Sciatic nerve (tissue), 2 donors: ENCODE measurements around the gene IQCK. TPM values are rescaled to one million over a fixed set of nuclear protein-coding genes. Genes with fewer than 3 reads are reported as not detected.

Experiments used
- ATAC-seq: fragments of 200-7000 bp; cut with Tn5 transposase; one replicate; pipeline ENCODE4 v1.9.1; 2020; ENCODE audit warnings: mild to moderate bottlenecking, moderate library complexity
- DNase-seq: peaks from one replicate; pipeline ENCODE4 v3.0.0-alpha.2; 2020; ENCODE audit warnings: low spot score
- intact Hi-C: fragments of 100-400 bp; cut with DNase I; formaldehyde crosslinking; loops from one replicate; pipeline ENCODE4 v1.14.2; 2022
- total RNA-seq: library from RNA; stranded (reverse); fragmentation: NEBNext Ultra II Directional; extraction: Animal tissue kit (Norgen Biotek cat#: 25700); gene quantifications from one replicate; pipeline ENCODE4 v1.2.1, GENCODE V29; 2021
- donor health status: DM: no; HTN: no; CAD: no.
- donor health status: DM: no; HTN: no; CAD: no.

IQCK gene
- total RNA-seq, 1 donor from 2014 or later: 24.5 TPM

DNA sequence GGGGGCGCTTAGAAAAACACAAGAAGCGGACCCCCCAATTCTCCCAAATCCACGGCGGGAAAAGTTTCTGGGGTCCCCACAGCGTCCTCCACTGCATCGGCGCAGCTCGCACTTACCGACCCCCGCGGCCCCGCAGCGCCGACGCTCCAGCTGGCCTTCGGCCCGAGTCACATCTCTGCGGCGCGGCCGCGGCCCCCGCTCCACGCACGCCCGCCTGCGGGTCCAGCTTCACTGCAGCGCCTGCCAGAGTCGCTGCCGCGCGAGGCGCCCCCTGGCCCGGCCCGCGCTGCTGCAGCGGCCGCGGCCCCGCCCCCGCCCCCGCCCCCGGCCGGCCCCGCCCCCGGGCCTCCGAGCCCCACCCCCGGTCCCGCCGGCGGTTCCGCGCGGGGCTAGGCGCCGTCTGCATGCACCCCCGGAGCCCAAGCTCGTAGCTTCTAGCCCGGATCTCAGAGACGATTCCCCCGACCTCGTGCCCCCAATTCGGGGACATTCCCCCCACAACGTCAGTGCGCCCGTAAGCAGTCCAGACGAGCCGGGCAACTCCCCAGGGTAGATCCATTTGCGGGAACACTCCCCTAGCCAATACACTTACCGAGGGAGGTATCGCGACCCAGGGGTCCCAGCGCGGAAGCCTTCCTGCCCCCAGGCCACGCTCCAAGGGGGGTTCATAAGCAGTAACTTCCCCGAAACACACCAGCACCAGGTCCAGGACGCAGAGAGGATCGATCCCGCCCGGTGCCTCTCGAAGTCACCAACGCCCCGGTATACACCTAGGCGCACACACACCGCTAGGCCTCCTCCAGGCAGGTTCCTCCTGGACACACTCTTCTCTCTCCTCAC lies 166.8 kb downstream of the IQCK start, which contains the start of gene GPRC5B:
TSS of gene GPRC5B (minus strand) at position 238 of the 840 bp plus-strand sequence. CDS start 12,003 bp downstream, outside the sequence.
- peak; percentile 56 for ATAC-seq
- peak; percentile 79 for DNase-seq
- intact Hi-C loops: loop anchor here (5.0 to 10.0 kb wide), 3 partner anchors 170 to 330 kb away; partner anchors contain the start of genes IQCK, KNOP1 and VPS35L

DNA sequence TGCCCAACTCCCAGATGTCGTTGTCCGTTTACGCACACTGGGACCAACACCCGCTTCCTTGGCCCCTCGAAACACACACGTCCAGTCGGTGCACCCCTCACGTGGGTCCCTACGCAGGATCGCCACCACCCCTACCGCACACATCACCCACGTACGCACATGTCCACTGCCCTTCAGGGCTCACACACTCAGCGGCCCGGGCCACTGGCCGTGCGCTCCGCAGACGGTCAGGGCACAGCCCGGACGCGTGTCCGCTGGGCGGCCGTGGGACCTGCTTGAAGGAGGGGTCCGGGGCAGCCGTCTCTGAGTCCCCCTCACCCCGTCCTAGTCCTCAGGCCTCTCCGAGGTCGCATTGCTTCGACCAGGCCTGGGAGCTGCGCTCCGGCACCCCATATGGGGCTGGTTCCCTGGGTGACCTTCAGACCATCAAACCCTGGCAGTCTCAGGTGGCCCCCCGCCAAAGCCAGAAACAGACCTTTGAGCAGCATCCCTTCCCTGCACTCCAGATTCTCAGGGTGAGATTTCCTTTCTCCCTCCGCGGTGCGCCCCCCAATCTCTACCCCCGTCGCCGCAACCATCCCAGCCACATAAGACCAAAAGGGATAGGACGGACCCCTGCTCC lies 167.5 kb downstream of the IQCK start:
- intact Hi-C loops: loop anchor here (5.0 to 10.0 kb wide), 3 partner anchors 171 to 331 kb away; partner anchors contain the start of genes IQCK, KNOP1 and VPS35L
- ATAC-seq (peak; percentile 63), DNase-seq (peak; percentile 68)

DNA sequence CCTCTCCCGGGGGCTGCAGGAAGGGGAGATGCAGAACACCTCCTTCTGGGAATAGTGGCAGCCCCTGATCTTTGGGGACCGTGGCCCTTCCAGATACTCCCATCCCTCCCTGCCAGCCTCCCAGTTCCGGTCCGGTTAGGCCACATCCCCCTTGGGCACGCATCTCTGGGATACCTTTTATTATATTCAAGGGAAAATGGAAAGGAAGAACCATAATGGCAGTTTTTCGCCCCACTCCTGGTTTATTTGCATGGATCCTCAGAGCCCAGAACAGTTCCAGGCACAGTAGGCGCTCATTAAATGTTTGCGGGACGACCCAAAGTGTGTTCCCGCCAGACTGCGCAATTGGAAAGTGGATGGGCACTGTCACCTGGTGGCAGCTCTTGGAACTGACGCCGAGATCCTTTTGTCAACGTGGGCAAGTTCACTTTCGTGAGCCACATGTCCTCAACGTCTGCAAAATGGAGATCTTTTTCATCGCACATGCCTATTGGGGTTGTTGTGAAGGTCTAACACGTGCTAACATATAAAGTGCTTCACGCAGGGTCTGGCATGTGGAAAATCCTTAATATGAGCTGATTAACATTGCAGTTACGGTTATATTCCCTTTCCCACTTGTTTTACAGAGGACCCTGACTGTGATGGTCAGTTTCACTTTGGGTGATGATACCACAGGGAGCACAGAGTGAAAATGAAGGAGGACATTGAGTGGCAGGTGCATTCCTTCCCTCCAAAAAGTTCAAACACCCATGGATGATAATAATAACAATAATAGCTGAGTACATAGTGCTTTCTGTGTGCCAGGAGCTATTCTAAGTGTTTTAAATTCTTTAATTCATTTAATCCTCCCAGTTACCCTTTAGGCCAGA lies 168.2 kb downstream of the IQCK start:
- intact Hi-C loops: loop anchor here (5.0 to 10.0 kb wide), 3 partner anchors 172 to 332 kb away; partner anchors contain the start of genes IQCK, KNOP1 and VPS35L
- peak; percentile 72 for ATAC-seq
- DNase-seq: peak; percentile 91

DNA sequence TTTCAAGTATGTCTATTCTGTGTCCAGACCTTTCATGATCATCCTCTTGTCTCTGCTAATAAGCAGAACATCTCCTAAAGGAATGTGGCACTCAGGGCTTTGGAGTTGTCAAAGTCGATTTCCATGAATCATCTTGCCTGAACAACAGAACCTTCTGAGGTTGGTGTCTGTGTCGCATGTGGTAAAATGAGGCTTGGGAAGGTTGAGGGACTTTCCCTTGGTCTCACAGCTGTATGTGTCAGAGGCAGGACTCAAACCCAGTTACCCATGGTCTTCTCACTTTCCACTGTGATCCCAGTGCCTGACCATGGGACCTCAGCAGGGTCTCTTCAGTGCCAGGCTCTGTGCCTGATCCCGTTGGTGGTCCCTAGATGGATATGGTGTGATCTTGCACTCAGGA lies 170.8 kb downstream of the IQCK start:
- no peak for ATAC-seq
- DNase-seq: no peak
- intact Hi-C loops: loop anchor here (5.0 to 10.0 kb wide), 3 partner anchors 174 to 334 kb away; partner anchors contain the start of genes IQCK, KNOP1 and VPS35L

DNA sequence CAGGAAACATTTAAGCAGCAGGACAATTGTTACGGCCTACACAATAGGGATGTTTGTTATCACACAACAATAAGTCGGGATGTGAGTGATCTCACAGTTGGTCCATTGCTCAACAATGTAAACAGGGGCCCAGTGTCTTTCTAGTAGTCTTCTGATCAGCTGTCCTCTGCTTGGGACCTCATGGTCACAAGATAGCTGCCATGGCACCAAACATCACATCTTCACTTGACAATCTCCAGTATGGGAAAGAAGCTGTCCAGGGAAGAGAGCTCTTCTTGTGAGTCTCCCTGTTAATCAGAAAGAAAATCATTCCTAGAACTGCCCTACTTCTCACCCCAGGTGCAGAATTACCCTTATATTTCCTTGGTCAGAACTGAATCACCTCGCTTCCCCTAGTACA lies 172.8 kb downstream of the IQCK start:
- no peak for DNase-seq
- ATAC-seq: no peak
- intact Hi-C loops: no loop called here

DNA sequence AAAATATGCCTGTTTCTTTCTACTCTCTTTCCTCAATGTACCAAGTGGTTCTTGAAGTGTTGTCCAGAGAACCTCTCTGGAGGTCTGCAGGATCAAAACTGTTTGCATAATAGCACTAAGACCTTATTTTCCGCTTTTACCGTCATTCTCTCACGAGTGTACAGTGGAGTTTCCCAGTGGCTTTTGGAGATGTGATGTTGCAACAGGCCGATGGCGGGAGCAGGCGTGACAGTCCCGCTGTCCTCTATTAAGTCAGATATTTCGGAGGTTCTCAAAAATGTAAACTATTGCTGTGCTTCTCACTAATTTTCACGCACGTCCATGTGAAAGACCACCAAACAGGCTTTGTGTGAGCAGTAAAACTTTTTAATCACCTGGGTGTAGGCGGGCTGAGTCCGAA lies 174.8 kb downstream of the IQCK start:
- ATAC-seq (no peak), DNase-seq (no peak)
- intact Hi-C loops: no loop called here

DNA sequence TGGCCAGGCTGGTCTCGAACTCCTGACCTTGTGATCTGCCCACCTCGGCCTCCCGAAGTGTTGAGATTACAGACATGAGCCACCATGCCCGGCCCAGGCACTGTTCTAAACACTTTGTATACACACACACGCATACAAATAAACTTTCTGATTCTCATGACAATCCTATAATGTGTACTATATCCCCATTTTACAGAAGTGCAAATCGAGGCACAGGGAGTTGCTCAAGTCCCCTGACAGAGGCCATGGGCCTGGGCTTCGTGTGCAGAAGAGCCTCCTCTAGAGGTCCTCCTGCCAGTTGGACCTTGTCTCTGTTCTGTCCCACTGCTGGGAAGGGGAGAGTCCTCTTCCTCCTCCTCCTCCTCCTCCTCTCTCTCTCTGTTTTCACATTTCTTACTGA lies 176.5 kb downstream of the IQCK start:
- intact Hi-C loops: no loop called here
- ATAC-seq: no peak

DNA sequence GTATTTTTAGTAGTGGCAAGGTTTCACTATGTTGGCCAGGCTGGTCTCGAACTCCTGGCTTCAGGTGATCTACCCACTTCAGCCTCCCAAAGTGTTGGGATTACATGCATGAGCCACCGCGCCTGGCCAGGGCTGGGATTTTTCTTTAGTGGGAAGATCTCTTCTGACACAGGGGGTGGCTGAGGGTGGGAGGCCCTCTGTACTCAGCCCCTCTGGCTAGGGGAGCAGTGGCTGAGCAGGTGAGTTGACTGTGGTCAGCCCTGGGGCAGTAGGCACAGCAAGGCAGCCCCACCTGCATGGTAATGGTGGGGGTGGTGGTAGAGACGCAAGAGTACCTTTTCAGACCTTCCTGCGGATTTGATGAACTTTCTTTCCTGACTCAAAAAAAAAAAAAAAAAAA lies 178.9 kb downstream of the IQCK start:
- DNase-seq (no peak), ATAC-seq (no peak)
- intact Hi-C loops: no loop called here

More for the DNA sequence above, 176.5 kb downstream of the IQCK start:
- no peak for DNase-seq

DNA sequence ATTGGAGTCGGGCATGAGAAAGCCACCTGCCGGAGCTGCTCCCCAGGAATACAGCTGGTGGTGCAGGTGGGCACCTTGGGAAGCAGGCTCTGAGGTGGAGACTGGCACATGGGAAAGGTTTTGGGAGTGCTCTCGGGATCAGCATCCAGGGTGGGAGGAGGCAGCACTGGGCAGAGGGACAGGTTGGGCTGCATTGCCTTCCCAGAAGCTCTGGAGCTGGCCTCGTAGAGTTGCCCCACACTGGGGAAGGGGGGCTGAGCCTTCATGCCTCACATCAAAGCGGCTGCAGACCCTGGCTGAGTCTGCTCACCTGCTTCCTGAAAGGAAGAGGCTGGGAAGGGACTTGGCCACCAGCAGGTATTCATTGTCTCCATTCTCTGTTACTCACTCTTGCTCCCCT lies 180.1 kb downstream of the IQCK start:
- ATAC-seq: no peak
- no peak for DNase-seq
- intact Hi-C loops: no loop called here

DNA sequence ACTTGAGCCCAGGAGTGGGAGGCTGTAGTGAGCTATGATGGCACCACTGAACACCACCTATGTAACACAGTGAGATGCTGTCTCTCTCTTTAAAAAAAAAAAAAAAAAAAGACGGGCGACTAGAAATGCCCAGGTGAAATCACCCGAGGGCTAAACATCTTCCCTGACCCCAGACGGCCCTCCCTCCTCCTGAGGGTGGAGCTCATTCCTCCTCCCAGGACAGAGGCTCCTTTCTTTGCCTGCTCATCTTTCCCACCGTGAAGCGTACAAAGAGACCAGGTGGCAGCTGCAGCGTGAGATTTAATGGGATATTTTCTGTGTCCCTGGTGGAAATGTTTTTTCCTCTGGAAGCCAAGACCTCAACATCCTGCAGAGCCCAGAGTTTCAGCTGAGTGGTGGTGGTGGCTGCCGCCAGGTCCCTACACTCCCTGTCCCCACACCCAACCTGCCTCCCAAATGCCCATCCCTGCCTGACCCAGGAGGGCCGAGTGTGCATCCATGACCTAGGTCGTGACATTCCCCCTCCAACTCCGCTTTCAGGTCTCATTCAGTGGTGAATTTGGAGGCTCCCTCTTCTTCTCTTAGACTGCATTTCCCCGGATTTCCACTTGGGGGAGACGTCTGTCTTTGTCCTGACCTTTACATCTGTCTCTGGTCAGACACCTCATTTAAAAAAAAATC lies 181.0 kb downstream of the IQCK start:
- ATAC-seq: peak; percentile 49
- no peak for DNase-seq
- intact Hi-C loops: no loop called here

DNA sequence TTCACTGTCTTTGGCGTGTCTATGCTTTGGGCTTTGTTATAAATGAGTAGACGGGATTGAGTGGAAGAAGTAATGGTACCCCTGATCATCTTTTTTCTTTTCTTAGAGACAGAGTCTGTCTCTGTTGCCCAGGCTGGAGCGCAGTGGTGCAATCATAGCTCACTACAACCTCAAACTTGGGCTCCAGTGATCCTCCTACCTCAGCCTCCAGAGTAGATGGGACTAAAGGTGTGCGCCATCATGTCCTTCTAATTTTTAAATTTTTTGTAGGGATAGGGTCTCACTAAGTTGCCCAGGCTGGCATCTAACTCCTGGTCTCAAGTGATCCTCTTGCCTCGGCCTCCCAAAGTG lies 181.5 kb downstream of the IQCK start:
- intact Hi-C loops: no loop called here
- ATAC-seq: no peak
- DNase-seq: no peak

DNA sequence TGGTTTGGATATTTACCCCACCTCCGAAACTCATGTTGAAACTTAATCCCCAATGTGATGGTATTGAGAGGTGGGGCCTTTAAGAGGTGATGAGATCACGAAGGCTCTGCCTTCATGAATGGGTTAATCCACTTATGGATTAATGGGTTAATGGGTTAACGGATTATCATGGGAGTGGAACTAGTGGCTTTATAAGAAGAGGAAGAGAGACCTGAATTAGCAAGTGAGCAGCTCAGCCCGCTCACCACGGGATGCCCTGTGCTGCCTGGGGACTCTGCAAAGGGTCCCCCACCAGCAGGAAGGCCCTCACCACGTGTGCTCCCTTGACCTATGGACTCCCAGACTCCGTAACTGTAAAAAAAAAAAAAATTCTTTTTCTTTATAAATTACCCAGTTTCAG lies 183.1 kb downstream of the IQCK start:
- intact Hi-C loops: no loop called here
- DNase-seq (no peak), ATAC-seq (no peak)

DNA sequence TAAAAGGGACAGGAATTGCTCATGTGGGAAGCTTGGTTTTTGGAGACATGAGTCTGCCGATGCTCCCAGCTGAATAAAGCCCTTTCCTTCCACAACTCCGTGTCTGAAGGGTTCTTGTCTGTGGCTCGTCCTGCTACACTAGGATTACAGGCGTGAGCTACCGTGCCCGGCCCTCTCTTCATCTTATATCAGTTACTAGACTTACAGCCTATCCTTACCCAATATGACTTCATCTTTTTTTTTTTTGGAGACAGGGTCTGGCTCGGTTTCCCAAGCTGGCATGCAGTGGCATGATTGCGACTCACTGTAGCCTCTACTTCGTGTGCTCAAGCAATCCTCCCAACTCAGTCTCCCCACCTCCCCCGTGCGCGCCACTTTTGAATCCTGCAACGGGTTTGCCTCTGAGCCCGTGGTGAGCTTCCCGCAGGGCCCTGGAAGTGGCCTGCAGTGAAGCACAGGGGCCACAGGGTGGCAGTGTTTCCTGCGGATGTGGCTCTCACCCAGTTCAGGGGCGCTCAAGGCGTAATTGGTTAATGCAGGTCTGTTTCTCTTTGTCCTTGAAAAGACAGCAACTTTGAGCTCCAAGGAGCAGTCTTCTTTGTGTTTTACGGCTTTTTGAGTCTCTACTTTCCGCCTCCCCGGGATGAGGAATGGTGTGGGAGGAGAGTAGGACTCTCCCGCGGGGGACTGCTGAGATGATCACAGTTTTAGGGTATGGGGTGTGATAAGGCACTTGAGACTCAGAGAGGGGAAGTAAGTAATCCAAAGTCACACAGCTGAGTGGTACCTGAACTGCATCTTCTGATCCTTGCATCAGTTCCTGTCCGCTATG lies 189.3 kb downstream of the IQCK start:
- DNase-seq (peak; percentile 69), ATAC-seq (peak; percentile 84)
- intact Hi-C loops: no loop called here

Other genes with a start within 250 kb of the IQCK start
- 43.2 TPM for gene GDE1, start 196.2 kb upstream of the IQCK start, total RNA-seq
- 32.3 TPM for gene CCP110, start 194.3 kb upstream of the IQCK start, total RNA-seq
- gene VPS35L, start 162.6 kb upstream of the IQCK start, total RNA-seq: 61.4 TPM
- 19.2 TPM for gene KNOP1, start within 50 bp of the IQCK start, total RNA-seq
- gene GPRC5B, start 166.6 kb downstream of the IQCK start, total RNA-seq: 122 TPM